BLaER1 treated with 17β-estradiol and CSF1 and Interleukin-3, amounts not matched to agents 10 nM and 100 nM (cell line): ENCODE results near the gene CD52.

Experiments
- H3K27ac ChIP-seq, 11 experiments: shearing (Covaris generic); formaldehyde crosslinking; 2 replicates each; pipeline ENCODE4 v1.8.1; 2022
- H3K27me3 ChIP-seq, 11 experiments: shearing (Covaris generic); formaldehyde crosslinking; 2 replicates each; pipeline ENCODE4 v1.8.1; 2022
- H3K36me3 ChIP-seq, 11 experiments: shearing (Covaris generic); formaldehyde crosslinking; 2 replicates each; pipeline ENCODE4 v1.8.1; 2022
- H3K4me1 ChIP-seq, 10 experiments: shearing (Covaris generic); formaldehyde crosslinking; 2 replicates each; pipeline ENCODE4 v1.8.1; 2022
- H3K4me2 ChIP-seq, 11 experiments: shearing (Covaris generic); formaldehyde crosslinking; 2 replicates each; pipeline ENCODE4 v1.8.1; 2022
- H3K4me3 ChIP-seq, 10 experiments: shearing (Covaris generic); formaldehyde crosslinking; 2 replicates each; pipeline ENCODE4 v1.8.1; 2022
- H3K9ac ChIP-seq, 11 experiments: shearing (Covaris generic); formaldehyde crosslinking; 2 replicates each; pipeline ENCODE4 v1.8.1; 2022
- H3K9me3 ChIP-seq, 11 experiments: shearing (Covaris generic); formaldehyde crosslinking; replicated peaks in 1 of 11; 2 replicates each; pipeline ENCODE4 v1.8.1; 2022
- H4K20me1 ChIP-seq, 11 experiments: shearing (Covaris generic); formaldehyde crosslinking; 2 replicates each; pipeline ENCODE4 v1.8.1; 2022
- Cebpa-rat ChIP-seq, 11 experiments: shearing (Covaris generic); IDR thresholded peaks; 2 replicates each; pipeline ENCODE4 v1.8.1; 2022

Gene CD52

DNA sequence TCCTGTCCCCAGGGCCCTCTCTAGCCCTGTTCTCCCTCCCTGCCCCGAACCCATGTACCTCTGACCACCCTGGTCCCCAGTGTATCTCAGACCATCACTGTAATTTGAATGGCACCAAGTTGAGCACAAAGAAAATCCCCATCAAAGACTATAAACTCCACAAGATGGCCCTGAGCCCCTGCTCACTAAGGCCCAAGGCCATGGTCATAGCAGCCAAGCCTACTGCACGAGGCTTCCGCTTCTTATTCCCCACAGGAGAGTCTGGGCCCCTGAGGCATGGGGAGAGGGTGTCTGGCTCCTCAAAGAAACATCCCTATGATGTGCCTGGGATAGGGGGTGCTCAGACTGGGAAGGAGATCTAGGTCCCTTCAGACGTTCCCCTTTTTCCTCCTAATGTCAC, 50.2 kb downstream of the CD52 start:
- Histone ChIP-seq H3K27ac (no peak overlapping the region), H3K4me1 (peaks cover 17 to 44% (median 28%) of the 10 kb centered on the region in 10 experiments), H4K20me1 (no peaks in the 10 kb centered on the region), H3K4me2 (no peak overlapping the region), H3K36me3 (no peaks in the 10 kb centered on the region), H3K9me3 (peaks cover 0 to 8% (median 0%) of the 10 kb centered on the region in 11 experiments; a peak in 5 of 22 replicates), H3K27me3 (peaks cover 0 to 4% (median 0%) of the 10 kb centered on the region in 11 experiments; a peak in 2 of 22 replicates), H3K9ac (no peak overlapping the region), H3K4me3 (no peak overlapping the region)
- no peak for TF ChIP-seq Cebpa-rat (IDR thresholded peaks at IDR 0.05)

DNA sequence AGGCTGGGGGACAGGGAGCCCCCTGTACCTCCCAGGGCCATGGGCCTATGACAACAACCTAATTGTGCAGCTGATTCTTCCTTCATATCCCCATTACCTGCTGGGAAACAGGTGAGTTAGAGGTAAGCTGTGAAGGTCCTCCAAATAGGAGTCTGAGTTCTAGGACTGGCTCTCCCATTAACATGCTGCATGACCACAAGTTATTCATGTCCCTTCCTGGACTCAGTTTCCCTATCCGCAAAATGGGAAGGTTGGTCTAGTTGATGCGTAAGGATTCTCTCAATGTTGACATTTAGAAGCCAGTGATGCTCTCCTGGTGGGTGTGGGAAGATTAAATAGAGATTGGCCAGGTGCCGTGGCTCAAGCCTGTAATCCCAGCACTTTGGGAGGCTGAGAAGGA, 50.7 kb downstream of the CD52 start:
- no peak overlapping the region for H3K4me2 ChIP-seq
- no peak overlapping the region for H3K4me3 ChIP-seq
- H4K20me1 ChIP-seq, result no peaks in the 10 kb centered on the region
- H3K36me3 ChIP-seq, result no peaks in the 10 kb centered on the region
- H3K9me3 ChIP-seq, result peaks cover 0 to 8% (median 0%) of the 10 kb centered on the region in 11 experiments; a peak in 5 of 22 replicates
- no peak overlapping the region for H3K9ac ChIP-seq
- no peaks in the 10 kb centered on the region; a peak in 1 of 22 replicates for H3K27me3 ChIP-seq
- no peak overlapping the region for H3K27ac ChIP-seq
- peaks cover 22 to 45% (median 32%) of the 10 kb centered on the region in 10 experiments for H3K4me1 ChIP-seq
- TF ChIP-seq Cebpa-rat (IDR thresholded peaks at IDR 0.05), result no peak
